NCI-H2227 (cell line): ENCODE results near the gene TCEAL8.
A peak's percentile ranks its signal among the peaks of the same experiment; 100 is the strongest.
"Not testable (repeated sequence)": the region's sequence is repeated elsewhere in the genome, so short reads cannot be mapped to it uniquely, and the experiment has no call there.

Source experiments
- DNase-seq: peaks from one replicate; lab custom pipeline; 2025; ENCODE audit not compliant: unreplicated experiment; lab: John Stamatoyannopoulos, UW

Gene TCEAL8, protein sequence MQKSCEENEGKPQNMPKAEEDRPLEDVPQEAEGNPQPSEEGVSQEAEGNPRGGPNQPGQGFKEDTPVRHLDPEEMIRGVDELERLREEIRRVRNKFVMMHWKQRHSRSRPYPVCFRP

DNA sequence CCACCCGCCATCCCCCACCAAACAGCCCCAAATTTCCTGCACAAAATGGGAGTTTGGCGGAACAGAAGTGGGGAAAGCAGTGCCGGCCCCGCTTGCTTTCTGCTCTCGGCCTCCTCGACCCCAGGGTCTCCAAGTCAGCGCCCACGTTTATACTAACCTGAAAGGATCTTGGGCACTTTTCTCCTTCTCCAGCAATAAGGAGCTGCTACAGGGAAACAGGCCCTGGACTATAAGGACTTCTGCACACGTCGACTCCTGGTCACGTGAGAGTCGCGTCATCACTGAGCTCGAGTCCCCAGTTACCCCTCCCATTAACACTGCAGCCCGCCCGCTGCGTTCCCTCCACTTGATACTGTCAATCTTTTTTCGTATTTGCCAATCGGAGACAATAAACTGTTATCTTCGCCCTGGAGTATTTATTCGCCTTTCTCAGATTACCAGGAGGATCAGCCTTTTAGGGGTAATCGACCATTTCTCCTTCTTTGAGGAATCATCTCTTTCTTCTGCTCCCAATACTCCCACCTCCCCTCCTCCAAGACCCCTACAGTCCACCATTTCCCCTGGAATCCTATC is at the start of gene TCEAL8:
Gene TCEAL8 (minus strand): TSS at position 235 of the 573 bp plus-strand sequence. CDS start 1,176 bp downstream, outside the sequence.
- DNase-seq: peak; percentile 92

GRCh38 chrX:103304705-103305104 is 49.8 kb upstream of the TCEAL8 start:
- DNase-seq: no peak

DNA sequence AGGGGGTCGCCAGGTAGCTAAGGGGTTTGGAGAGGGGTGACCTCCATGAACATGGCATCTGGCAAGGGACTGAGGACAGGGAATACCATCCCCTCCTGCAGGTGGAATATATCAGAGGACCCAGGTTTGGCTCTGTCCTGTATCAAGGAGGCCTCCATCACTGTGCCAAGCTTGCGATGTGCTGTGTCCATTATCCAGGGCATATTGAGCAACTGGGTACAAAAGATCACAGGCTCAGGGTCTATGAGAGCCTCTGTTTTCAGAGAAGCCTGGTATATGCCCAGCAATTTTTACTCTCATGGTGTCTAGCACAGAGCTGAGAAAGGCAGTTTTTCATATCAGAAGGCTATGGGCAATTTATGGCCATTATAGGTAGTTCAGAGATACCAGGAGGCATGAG is 38.2 kb upstream of the TCEAL8 start:
- DNase-seq: no peak

GRCh38 chrX:103279624-103280023 is 24.7 kb upstream of the TCEAL8 start:
- no peak for DNase-seq

DNA sequence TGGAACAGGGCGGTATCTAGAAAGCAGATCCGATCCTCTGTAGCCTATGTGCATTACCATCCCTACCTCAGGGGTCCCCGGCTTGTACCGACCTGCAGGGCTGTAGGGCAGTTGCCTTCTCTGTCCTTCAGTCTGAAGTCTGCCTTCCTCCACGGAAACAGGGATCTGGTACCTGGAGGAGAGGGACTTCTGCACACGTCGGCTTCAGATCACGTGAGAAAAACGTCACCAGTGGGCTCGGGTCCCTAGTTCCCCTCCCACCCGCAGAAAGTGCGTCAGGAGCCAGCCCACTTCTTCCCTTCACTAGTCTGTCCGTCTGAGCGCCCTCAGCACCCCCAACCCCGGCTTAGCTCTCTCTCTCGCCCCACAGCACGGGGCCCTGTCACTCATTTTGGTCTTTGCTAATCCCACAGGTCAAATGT is 21.6 kb upstream of the TCEAL8 start, which contains the start of gene TCEAL5:
Gene TCEAL5 (minus strand): TSS at position 170 of the 422 bp plus-strand sequence. CDS start 2,187 bp downstream, outside the sequence.
- DNase-seq: peak; percentile 89

- DNase-seq: peak; percentile 27
Measured at GRCh38 chrX:103275947-103276567, 21.1 kb upstream of the TCEAL8 start.

GRCh38 chrX:103274284-103274683 is 19.3 kb upstream of the TCEAL8 start:
- DNase-seq: no peak

DNA sequence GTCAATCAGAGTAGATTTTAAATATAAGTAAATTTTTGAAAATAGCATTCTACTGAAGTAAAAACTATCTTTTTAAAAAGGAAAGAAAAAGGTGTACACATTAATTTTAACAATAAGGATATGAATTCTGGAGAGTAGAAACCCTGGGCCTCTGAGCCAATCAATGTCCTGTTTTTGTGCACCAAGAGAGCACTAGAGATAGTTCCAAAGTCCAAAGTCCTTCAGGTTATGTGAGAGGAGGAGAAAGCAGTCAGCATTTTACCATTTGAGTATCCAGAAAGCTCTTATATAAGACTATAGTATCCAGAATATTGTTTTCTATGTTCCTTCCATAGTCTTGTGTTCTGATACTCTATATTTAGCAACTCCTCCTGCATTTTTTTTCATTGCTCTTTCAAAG is 3.3 kb upstream of the TCEAL8 start:
- no peak for DNase-seq

DNA sequence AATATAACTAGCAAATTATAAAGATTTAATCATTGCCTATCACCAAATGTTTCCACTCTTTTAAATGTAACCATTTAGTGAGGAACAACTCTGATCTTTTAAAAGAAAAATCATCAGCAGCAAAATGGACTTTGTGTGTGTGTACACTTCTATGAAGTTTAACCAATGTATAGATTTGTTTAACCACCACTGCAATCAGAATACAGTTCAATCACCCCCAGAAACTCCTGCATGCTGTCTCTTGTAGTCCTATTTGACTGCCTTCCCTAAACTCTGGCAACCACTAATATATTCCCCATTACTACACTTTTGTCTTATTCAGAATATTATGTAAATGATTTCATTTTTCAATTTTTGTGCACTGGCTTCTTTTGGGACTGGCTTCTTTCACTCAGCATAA is 1.7 kb upstream of the TCEAL8 start:
- DNase-seq: no peak

- DNase-seq: peak; percentile 77
Measured at GRCh38 chrX:103254171-103254824, 657 bp downstream of the TCEAL8 start.

DNA sequence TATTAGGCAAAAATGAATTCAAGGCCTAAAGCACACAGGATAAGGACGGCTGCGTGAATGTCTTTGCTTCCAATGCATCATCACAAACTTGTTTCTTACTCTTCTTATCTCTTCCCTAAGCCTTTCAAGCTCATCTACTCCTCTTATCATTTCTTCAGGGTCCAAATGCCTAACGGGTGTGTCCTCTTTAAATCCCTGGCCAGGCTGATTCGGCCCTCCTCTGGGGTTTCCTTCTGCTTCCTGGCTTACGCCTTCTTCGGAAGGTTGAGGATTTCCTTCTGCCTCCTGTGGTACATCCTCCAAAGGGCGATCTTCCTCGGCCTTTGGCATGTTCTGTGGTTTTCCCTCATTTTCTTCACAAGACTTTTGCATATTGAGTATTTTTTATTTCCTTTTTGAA is 1.3 kb downstream of the TCEAL8 start:
- DNase-seq: peak; percentile 29

GRCh38 chrX:103250977-103251376 is 4.0 kb downstream of the TCEAL8 start:
- no peak for DNase-seq

DNA sequence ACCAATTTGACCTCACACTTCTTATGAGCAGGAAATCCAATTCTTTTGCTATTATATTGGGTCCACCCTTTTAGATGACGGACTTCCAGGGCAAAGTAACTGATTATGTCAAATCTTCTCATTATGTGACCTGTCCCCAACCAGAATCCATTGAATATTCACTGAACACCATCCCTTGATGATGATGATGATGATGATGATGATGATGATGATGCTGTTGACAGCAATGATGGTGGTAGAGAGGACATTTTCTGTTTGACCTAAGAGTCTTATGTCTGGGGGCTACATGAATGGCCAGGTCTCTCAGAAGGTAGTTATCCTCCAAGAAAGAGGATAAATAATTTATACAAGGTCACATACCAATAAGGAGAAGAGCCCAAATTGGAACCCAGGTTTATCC is 5.2 kb downstream of the TCEAL8 start:
- no peak for DNase-seq

DNA sequence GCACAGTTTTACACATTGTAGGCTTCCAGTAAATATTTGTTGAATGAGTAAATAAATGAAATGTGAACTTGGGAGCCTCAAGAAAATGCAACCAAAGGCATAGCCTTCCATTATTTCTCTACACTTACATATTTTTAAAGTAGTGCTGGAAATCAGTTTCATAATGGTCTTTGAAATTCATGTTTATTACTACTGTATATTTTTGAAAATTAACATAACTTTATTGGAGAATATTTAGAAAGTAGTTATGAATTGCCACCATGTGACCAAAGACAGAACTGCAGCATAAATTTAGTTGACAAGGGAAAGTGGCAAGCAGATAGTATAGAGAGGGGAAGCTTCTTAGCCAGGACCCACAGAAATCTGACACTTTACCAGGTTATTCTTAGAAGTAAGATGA is 6.4 kb downstream of the TCEAL8 start:
- peak; percentile 22 for DNase-seq

GRCh38 chrX:103240155-103240554 is 14.8 kb downstream of the TCEAL8 start:
- no peak for DNase-seq

- no peak for DNase-seq
Measured at GRCh38 chrX:103236296-103236695, 18.7 kb downstream of the TCEAL8 start.

DNA sequence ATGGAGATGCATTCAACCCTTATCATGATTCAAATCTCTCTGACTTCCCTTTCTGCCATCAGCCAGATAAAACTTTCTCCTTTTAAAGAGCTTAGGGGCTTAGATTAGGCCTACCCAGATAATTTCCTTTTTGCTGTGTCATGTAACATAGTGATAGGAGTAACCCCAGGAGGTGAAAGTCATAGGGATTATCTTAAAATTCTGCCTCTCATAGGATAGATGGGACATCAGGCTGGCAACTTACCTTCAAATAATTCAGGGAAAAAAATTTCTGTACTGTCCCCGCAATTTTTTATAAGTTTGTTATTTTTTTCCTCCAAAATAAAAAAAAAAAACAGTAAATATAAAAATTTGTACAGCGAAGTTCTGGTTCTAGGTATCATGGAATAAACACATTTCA is 19.3 kb downstream of the TCEAL8 start:
- DNase-seq: not testable (repeated sequence)

- no peak for DNase-seq
Measured at GRCh38 chrX:103234869-103235268, 20.1 kb downstream of the TCEAL8 start.

DNA sequence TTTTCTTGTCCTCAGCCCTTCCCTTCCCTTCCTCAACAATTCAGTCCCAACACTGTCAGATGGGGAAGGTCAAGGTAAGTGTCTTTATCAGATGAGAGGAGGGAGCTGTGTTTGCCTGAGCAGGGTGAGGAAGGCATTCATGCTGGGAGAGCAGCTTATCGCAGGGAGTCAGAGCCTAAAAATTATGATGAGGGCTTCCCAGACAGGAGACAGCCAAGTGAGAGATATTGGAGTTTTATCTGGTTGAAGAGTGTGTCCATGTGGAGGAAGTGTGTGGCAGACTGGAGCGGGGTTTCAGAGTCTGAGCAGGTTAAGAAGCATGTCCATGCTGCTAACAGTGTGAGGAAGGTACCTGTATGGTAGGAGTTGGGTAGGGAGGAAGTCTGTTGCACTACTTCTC is 21.7 kb downstream of the TCEAL8 start:
- DNase-seq: no peak

DNA sequence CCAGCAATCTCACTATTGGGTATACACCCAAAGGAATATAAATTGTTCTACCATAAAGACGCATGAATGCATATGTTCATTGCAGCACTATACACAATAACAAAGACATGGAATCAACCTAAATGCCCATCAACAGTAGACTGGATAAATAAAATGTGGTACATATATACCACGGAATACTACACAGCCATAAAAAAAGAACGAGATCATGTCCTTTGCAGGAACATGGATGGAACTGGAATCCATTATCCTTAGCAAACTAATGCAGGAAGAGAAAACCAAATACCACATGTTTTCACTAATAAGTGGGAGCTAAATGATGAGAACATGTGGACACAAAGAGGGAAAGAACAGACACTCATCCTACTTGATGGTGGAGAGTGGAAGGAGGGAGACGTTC is 29.0 kb downstream of the TCEAL8 start:
- not testable (repeated sequence) for DNase-seq

GRCh38 chrX:103220511-103221323 is 34.2 kb downstream of the TCEAL8 start:
- DNase-seq: no peak
